ENCODE results near the gene BET1L. TPM values are rescaled to one million over a fixed set of nuclear protein-coding genes. Genes with fewer than 3 reads are reported as not detected.
"Not testable (repeated sequence)": the region's sequence is repeated elsewhere in the genome, so short reads cannot be mapped to it uniquely, and the experiment has no call there.

The BET1L gene
- total and polyA plus RNA-seq, 3 donors from 2014 or later, result 43.7 to 79.9 (median 47.5) TPM

DNA sequence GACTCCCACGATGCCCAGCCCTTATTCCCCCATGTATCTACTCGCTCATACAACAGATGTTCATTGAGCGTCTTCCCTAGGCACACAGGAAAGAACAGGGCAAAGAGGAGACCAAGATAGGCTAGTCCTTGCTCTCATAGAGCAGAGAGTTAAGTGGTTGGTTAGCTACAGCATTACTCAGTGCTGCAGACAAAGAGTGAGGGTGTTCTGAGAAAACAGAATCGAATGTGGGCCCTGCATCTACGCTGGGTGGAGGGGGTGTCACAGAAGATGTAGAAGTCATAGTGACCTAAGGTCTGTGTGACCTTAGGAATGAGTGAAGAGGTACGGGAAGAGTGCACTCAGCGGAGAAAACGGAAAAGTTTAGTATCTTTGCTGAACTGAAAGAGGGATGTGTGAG, 41.9 kb upstream of the BET1L start:
- 87 to 89% methylated on average over 8 of the region's 8 CpGs for WGBS, 2 donors
- no peaks in the 10 kb centered on the region for H3K9me3 ChIP-seq
- H3K27ac ChIP-seq, result no peak overlapping the region
- intact Hi-C loops (cut with DNase I; ENCODE audit: low total_unique reads), result no loop called here
- no peaks in the 10 kb centered on the region for H3K36me3 ChIP-seq (ENCODE audit: low read depth, missing control alignments)
- TF ChIP-seq, protein P1, sequence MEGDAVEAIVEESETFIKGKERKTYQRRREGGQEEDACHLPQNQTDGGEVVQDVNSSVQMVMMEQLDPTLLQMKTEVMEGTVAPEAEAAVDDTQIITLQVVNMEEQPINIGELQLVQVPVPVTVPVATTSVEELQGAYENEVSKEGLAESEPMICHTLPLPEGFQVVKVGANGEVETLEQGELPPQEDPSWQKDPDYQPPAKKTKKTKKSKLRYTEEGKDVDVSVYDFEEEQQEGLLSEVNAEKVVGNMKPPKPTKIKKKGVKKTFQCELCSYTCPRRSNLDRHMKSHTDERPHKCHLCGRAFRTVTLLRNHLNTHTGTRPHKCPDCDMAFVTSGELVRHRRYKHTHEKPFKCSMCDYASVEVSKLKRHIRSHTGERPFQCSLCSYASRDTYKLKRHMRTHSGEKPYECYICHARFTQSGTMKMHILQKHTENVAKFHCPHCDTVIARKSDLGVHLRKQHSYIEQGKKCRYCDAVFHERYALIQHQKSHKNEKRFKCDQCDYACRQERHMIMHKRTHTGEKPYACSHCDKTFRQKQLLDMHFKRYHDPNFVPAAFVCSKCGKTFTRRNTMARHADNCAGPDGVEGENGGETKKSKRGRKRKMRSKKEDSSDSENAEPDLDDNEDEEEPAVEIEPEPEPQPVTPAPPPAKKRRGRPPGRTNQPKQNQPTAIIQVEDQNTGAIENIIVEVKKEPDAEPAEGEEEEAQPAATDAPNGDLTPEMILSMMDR (IDR thresholded peaks at IDR 0.05), result no peak
- no peak for TF ChIP-seq POLR2A (IDR thresholded peaks at IDR 0.05)
- H3K4me3 ChIP-seq, result no peak overlapping the region
- no peak for DNase-seq
- H3K27me3 ChIP-seq, result no peaks in the 10 kb centered on the region
- no peaks in the 10 kb centered on the region for H3K4me1 ChIP-seq

DNA sequence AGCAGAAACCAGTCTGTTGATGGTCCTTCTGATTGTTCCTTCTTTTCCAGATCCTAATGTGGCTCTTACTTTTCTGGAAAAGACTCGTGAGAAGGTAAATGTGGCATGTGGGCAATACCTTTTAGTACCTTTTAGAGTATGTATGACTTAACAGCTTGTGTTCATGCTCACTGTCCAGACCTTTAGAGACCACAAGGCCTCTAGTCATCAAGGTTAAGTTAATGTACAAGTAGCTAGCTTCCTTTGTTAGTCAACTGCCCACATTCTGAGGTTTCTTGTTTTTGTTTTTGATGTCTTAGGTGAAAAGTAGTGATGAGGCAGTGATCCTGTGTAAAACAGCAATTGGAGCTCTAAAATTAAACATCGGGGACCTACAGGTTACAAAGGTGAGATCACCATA, 37.2 kb upstream of the BET1L start:
- no peak for TF ChIP-seq POLR2A (IDR thresholded peaks at IDR 0.05)
- TF ChIP-seq, protein P1 (IDR thresholded peaks at IDR 0.05), result no peak
- 93 to 94% methylated on average over 2 of the region's 2 CpGs for WGBS, 2 donors
- no peaks in the 10 kb centered on the region for H3K27me3 ChIP-seq
- no peak overlapping the region for H3K4me3 ChIP-seq
- intact Hi-C loops (cut with DNase I; ENCODE audit: low total_unique reads), result no loop called here
- DNase-seq, result no peak
- H3K4me1 ChIP-seq, result peaks cover 8% of the 10 kb centered on the region
- no peaks in the 10 kb centered on the region for H3K36me3 ChIP-seq (ENCODE audit: low read depth, missing control alignments)
- H3K9me3 ChIP-seq, result no peaks in the 10 kb centered on the region
- H3K27ac ChIP-seq, result no peak overlapping the region

DNA sequence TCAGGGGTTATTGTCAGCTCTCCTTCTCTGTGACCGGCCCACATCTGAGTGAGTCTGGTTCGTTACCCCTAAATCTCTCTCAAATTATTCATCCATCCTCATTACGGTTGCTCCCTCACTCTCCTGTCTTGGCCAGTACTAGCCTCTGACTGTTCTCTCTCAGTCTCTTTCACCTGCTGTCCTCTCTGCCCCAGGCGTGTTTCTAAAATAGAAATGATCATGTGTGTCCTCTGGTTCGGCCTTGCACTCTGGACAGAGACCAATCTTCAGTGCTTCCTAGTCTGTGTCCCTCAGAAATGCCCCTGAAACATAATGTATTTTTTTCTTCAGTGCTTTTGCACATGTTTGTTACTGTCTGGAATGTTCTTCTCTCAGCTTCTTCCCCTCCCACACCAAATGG, 34.4 kb upstream of the BET1L start:
- intact Hi-C loops (cut with DNase I; ENCODE audit: low total_unique reads), result no loop called here
- no peak for TF ChIP-seq POLR2A (IDR thresholded peaks at IDR 0.05)
- TF ChIP-seq, protein P1 (IDR thresholded peaks at IDR 0.05), result no peak

DNA sequence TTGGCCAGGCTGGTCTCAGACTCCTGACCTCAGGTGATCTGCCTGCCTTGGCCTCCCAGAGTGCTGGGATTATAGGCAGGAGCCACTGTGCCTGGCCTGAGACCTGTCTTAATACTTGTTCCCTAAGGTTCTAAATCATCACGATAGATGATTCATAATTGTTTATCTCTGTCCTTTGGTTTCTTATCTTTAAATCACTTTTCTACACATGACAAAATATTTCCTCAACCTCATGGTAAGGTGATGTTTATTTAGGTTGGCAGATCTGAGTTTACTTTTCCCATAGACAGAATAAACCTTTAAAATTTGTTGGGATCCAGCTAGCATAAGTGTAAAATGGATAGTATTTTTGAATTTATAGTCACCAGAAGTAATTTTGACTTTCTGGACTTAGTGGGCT, 33.1 kb upstream of the BET1L start:
- TF ChIP-seq, protein P1 (IDR thresholded peaks at IDR 0.05), result no peak
- no peak for TF ChIP-seq POLR2A (IDR thresholded peaks at IDR 0.05)
- no peak for DNase-seq
- intact Hi-C loops (cut with DNase I; ENCODE audit: low total_unique reads), result no loop called here
- Histone ChIP-seq H3K36me3 (ENCODE audit: low read depth, missing control alignments) (no peaks in the 10 kb centered on the region), H3K27me3 (no peaks in the 10 kb centered on the region), H3K4me1 (peaks cover 20% of the 10 kb centered on the region), H3K4me3 (no peak overlapping the region), H3K27ac (no peak overlapping the region), H3K9me3 (no peaks in the 10 kb centered on the region)
- WGBS, 2 donors, result 74 to 81% methylated on average over 1 of the region's 1 CpG

More for the DNA sequence above, 34.4 kb upstream of the BET1L start:
- H3K27ac ChIP-seq, result no peak overlapping the region
- WGBS, 2 donors, result 68 to 92% methylated on average over 5 of the region's 5 CpGs
- no peaks in the 10 kb centered on the region for H3K9me3 ChIP-seq
- H3K27me3 ChIP-seq, result no peaks in the 10 kb centered on the region
- peaks cover 18% of the 10 kb centered on the region for H3K4me1 ChIP-seq
- H3K36me3 ChIP-seq (ENCODE audit: low read depth, missing control alignments), result no peaks in the 10 kb centered on the region
- H3K4me3 ChIP-seq, result no peak overlapping the region
- DNase-seq, result peak; percentile 26

DNA sequence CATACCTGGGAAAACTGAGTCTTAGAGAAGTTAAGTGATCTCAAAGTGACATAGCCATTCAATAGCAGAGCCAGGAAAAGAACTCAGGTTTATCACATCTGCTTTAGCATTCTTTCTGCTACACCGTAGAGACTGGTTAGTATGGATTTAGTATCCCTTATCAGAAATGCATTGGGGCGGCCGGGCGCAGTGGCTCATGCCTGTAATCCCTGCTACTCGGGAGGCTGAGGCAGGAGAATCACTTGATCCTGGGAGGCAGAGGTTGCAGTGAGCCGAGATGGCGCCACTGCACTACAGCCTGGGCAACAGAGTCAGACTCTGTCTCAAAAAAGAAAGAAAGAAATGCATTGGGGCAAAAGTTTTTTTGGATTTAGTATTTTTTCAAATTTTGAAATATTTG, 31.1 kb upstream of the BET1L start:
- H3K27me3 ChIP-seq; H3K9me3 ChIP-seq; DNase-seq; H3K36me3 ChIP-seq (ENCODE audit: low read depth, missing control alignments); H3K27ac ChIP-seq; H3K4me3 ChIP-seq; intact Hi-C loops (cut with DNase I; ENCODE audit: low total_unique reads): not testable (repeated sequence)
- H3K4me1 ChIP-seq, result peaks cover 24% of the 10 kb centered on the region
- WGBS, 2 donors, result 48 to 57% methylated on average over 7 of the region's 7 CpGs
